K562 (cell line): ENCODE results near the gene IRAK2. TPM values are rescaled to one million over a fixed set of nuclear protein-coding genes. Genes with fewer than 3 reads are reported as not detected.

Experiments
- CHCHD3 ChIP-seq: fragments of 250-450 bp; sonication (Bioruptor Pico); IDR thresholded peaks from 2 replicates; pipeline ENCODE4 v2.1.2; 2022; ENCODE audit warnings: mild to moderate bottlenecking
- CREM ChIP-seq: IDR thresholded peaks from 2 replicates; pipeline ENCODE4 v1.6.1; 2014; ENCODE audit warnings: antibody characterized with exemption, low read depth
- ETV1 ChIP-seq: fragments of 450-650 bp; conservative IDR thresholded peaks from 2 replicates; pipeline ENCODE4 v1.6.1; 2016; ENCODE audit warnings: missing genetic modification characterization, control low read depth, low read depth, missing compliant biosample characterization
- ETV5 ChIP-seq: sonication (generic); formaldehyde crosslinking; IDR thresholded peaks from 2 replicates; pipeline ENCODE4 v1.4.0; 2020; ENCODE audit warnings: low read depth, mild to moderate bottlenecking, missing genetic modification reagents
- GABPA ChIP-seq: fragments of 200-800 bp; sonication (Bioruptor generic); conservative IDR thresholded peaks from 2 replicates; pipeline ENCODE4 v1.6.1; 2016; ENCODE audit warnings: low read depth, missing genetic modification characterization, missing compliant biosample characterization
- JUN ChIP-seq, 2 experiments: sonication (generic) in 1 of 2; formaldehyde crosslinking in 1 of 2; IDR thresholded peaks; 2 replicates each; pipeline versions ENCODE4 v1.6.1 to v1.8.0; 2012 to 2022; ENCODE audit warnings: borderline replicate concordance in 2 of 2, mild to moderate bottlenecking in 2 of 2, improper control_type of control experiment in 1 of 2, low read depth in 1 of 2, low read length in 1 of 2, missing genetic modification reagents in 1 of 2
- JUND ChIP-seq, 2 experiments: IDR thresholded peaks; 2 replicates in 1 of 2; 3 replicates in 1 of 2; pipeline ENCODE4 v1.6.1; 2011; ENCODE audit warnings: borderline replicate concordance in 2 of 2, low read depth in 2 of 2, low read length in 2 of 2, improper control_type of control experiment in 1 of 2, missing biosample characterization in 1 of 2, missing genetic modification characterization in 1 of 2, missing genetic modification reagents in 1 of 2
- LCOR ChIP-seq: sonication (generic); formaldehyde crosslinking; IDR thresholded peaks from 2 replicates; pipeline ENCODE4 v1.8.0; 2022; ENCODE audit warnings: mild to moderate bottlenecking, missing genetic modification reagents
- MCM2 ChIP-seq: fragments of 450-650 bp; IDR thresholded peaks from 2 replicates; pipeline ENCODE4 v1.6.1; 2017; ENCODE audit warnings: low read depth, mild to moderate bottlenecking
- NR2C1 ChIP-seq, 2 experiments: fragments of 450-650 bp; IDR thresholded peaks; 2 replicates each; pipeline ENCODE4 v1.6.1; 2017; ENCODE audit warnings: mild to moderate bottlenecking in 2 of 2, antibody characterized with exemption in 1 of 2, inconsistent platforms in 1 of 2, missing compliant biosample characterization in 1 of 2, missing genetic modification characterization in 1 of 2
- RAD21 ChIP-seq, 2 experiments: fragments of 250-450 bp in 1 of 2; fragments of 450-650 bp in 1 of 2; sonication (Bioruptor Pico) in 1 of 2; formaldehyde crosslinking in 1 of 2; IDR thresholded peaks in 1 of 2; conservative IDR thresholded peaks in 1 of 2; 2 replicates each; pipeline versions ENCODE4 v1.4.0 to v1.8.0; 2020 to 2022; ENCODE audit warnings: mild to moderate bottlenecking in 2 of 2, moderate library complexity in 1 of 2
- RBM34 ChIP-seq: fragments of 200-400 bp; formaldehyde crosslinking; IDR thresholded peaks from 2 replicates; pipeline ENCODE4 v1.6.1; 2018; ENCODE audit warnings: low read length, borderline replicate concordance; ENCODE audit not compliant: insufficient read depth
- RCOR1 ChIP-seq, 2 experiments: IDR thresholded peaks; 2 replicates each; pipeline ENCODE4 v1.6.1; 2012; ENCODE audit warnings: low read depth in 2 of 2, low read length in 2 of 2, borderline replicate concordance in 1 of 2, improper control_type of control experiment in 1 of 2
- TEAD1 ChIP-seq, 2 experiments: fragments of 450-650 bp in 1 of 2; sonication (generic) in 1 of 2; formaldehyde crosslinking; IDR thresholded peaks; 2 replicates each; pipeline versions ENCODE4 v1.4.0 to v1.8.0; 2020 to 2022; ENCODE audit warnings: mild to moderate bottlenecking in 2 of 2, missing genetic modification reagents in 1 of 2
- ZBTB11 ChIP-seq, 3 experiments: fragments of 200-800 bp in 1 of 3; fragments of 250-450 bp in 1 of 3; fragments of 450-650 bp in 1 of 3; sonication (Bioruptor Pico) in 1 of 3; sonication (Bioruptor generic) in 1 of 3; formaldehyde crosslinking in 1 of 3; IDR thresholded peaks; 2 replicates each; pipeline versions ENCODE4 v1.6.1 to v1.8.0; 2016 to 2022; ENCODE audit warnings: mild to moderate bottlenecking in 2 of 3, missing genetic modification characterization in 2 of 3, missing compliant biosample characterization in 1 of 3, moderate library complexity in 1 of 3
- ZNF639 ChIP-seq, 2 experiments: fragments of 200-800 bp in 1 of 2; sonication (Bioruptor generic) in 1 of 2; sonication (generic) in 1 of 2; formaldehyde crosslinking in 1 of 2; IDR thresholded peaks in 1 of 2; conservative IDR thresholded peaks in 1 of 2; 2 replicates each; pipeline versions ENCODE4 v1.5.0 to v1.6.1; 2016 to 2020; ENCODE audit warnings: missing compliant biosample characterization in 1 of 2, missing genetic modification characterization in 1 of 2, missing genetic modification reagents in 1 of 2
- polyA plus RNA-seq, 8 experiments: library from polyadenylated mRNA; depleted of rRNA in 4 of 8; stranded (reverse) in 5 of 8; unstranded in 3 of 8; fragments of >200 nt; fragmentation: Nextera tagmentation in 2 of 8; fragmentation: Illumina TruSeq in 1 of 8; extraction: Ambion mirVana in 2 of 8; extraction: Trizol in 1 of 8; gene quantifications; 2 replicates each; pipeline versions ENCODE4 v1.2.1 to v1.2.3, GENCODE V29; 2011 to 2014; ENCODE audit warnings: inconsistent platforms in 1 of 8, missing spikeins in 1 of 8
- total RNA-seq, 7 experiments: library from RNA; depleted of rRNA in 6 of 7; stranded (reverse); fragments of >200 nt in 6 of 7; fragmentation: Illumina TruSeq in 2 of 7; extraction: Trizol in 2 of 7; gene quantifications; 2 replicates each; pipeline versions ENCODE4 v1.2.1 to v1.2.3, GENCODE V29; 2011 to 2021; ENCODE audit warnings: low replicate concordance in 1 of 7

Gene IRAK2
- total and polyA plus RNA-seq, 9 of the 15 experiments (the other 6 are each of a cell fraction or from before 2014, with no cell fraction given), result 0.42 to 4.4 (median 2.7) TPM

GRCh38 chr3:10242182-10243065, 77.7 kb downstream of the IRAK2 start (continued):
- TF ChIP-seq CHCHD3 (CRISPR knock-in tag), result no peak
- peak in 1 of 2 experiments; percentile 67; a peak in 2 of 4 replicates for TF ChIP-seq TEAD1 (CRISPR knock-in tag; IDR thresholded peaks at IDR 0.05)
- TF ChIP-seq LCOR (CRISPR knock-in tag), result no peak
- TF ChIP-seq JUND (IDR thresholded peaks at IDR 0.05; ENCODE audit: borderline replicate concordance, low read depth, low read length), result peak; percentile 66
- peak; percentile 59; the same call in 1 of the 3 replicates for TF ChIP-seq JUND (tag; IDR thresholded peaks at IDR 0.05; ENCODE audit: borderline replicate concordance, low read depth, low read length)
- peak in 1 of 2 experiments; percentile 65; a peak in 1 of 4 replicates for TF ChIP-seq ZNF639 (CRISPR knock-in tag; conservative IDR thresholded peaks at IDR 0.05 in 1 of 2, IDR thresholded peaks at IDR 0.05 in 1 of 2)
- peak in 1 of 2 experiments; percentile 5; a peak in 1 of 4 replicates for TF ChIP-seq RAD21 (CRISPR knock-in tag; conservative IDR thresholded peaks at IDR 0.05 in 1 of 2, IDR thresholded peaks at IDR 0.05 in 1 of 2)
- peak; percentile 76 for TF ChIP-seq GABPA (tag)
- TF ChIP-seq CREM, result peak; percentile 53
- TF ChIP-seq RBM34, result no peak
- no peak for TF ChIP-seq NR2C1 (IDR thresholded peaks at IDR 0.05)
- TF ChIP-seq NR2C1 (tag; IDR thresholded peaks at IDR 0.05), result peak; percentile 33; the same call in 1 of the 2 replicates
- TF ChIP-seq ETV5 (CRISPR knock-in tag), result peak; percentile 78
- 0 out of 2 replicates have a peak, but pooled peaks have one; percentile 10 for TF ChIP-seq JUN (IDR thresholded peaks at IDR 0.05; ENCODE audit: borderline replicate concordance, low read depth, low read length)
- no peak for TF ChIP-seq JUN (CRISPR knock-in tag; IDR thresholded peaks at IDR 0.05; ENCODE audit: borderline replicate concordance)
- peak; percentile 98 for TF ChIP-seq ETV1 (tag)
- no peak for TF ChIP-seq MCM2
- peak in 1 of 2 experiments; percentile 69; a peak in 2 of 4 replicates for TF ChIP-seq RCOR1 (IDR thresholded peaks at IDR 0.05; ENCODE audit: borderline replicate concordance in 1 of 2, low read depth in 2 of 2, low read length in 2 of 2)
- TF ChIP-seq ZBTB11 (CRISPR knock-in tag; IDR thresholded peaks at IDR 0.05), result peak in 1 of 3 experiments; percentile 63; a peak in 2 of 6 replicates
